H1 (cell line): ENCODE data around the gene SECISBP2. TPM values are rescaled to one million over a fixed set of nuclear protein-coding genes. Genes with fewer than 3 reads are reported as not detected.

Source experiments
- CTCF ChIA-PET: fragments of 300-600 bp; sonication (Branson Sonifier 250); formaldehyde crosslinking; loops from one replicate; lab custom pipeline; 2021; ENCODE audit not compliant: partially characterized antibody; lab: Charles Lee
- POLR2A ChIA-PET: fragments of 300-600 bp; sonication (Branson Sonifier 250); formaldehyde crosslinking; loops from one replicate; lab custom pipeline; 2021; ENCODE audit warnings: inconsistent platforms; ENCODE audit not compliant: partially characterized antibody; lab: Charles Lee
- DNase-seq, 2 experiments: peaks; one replicate each; pipeline versions ENCODE4 v3.0.0 to v3.0.0-alpha.2; 2010 to 2022; ENCODE audit warnings: low spot score in 2 of 2, low read depth in 1 of 2, mixed read lengths in 1 of 2
- FAIRE-seq: peaks from 2 replicates; lab custom pipeline; 2011; peaks lifted over from hg19 to GRCh38; lab: Jason Lieb, UNC
- H2AFZ ChIP-seq: 2 replicates; pipeline ENCODE4 v1.8.1; 2012; ENCODE audit warnings: low read length, inconsistent platforms
- H2AK5ac ChIP-seq: 2 replicates; pipeline ENCODE4 v1.6.1; 2013; ENCODE audit warnings: low read depth, low read length
- H2BK120ac ChIP-seq: replicated peaks from 2 replicates; pipeline ENCODE3; 2013; ENCODE audit warnings: low read depth, low read length, inconsistent platforms
- H2BK12ac ChIP-seq: 2 replicates; pipeline ENCODE4 v1.6.1; 2013; ENCODE audit warnings: low read depth, low read length
- H2BK15ac ChIP-seq: 2 replicates; pipeline ENCODE4 v1.6.1; 2013; ENCODE audit warnings: low read length
- H2BK20ac ChIP-seq: 2 replicates; pipeline ENCODE4 v1.6.1; 2013; ENCODE audit warnings: low read length
- H2BK5ac ChIP-seq: 2 replicates; pipeline ENCODE4 v1.6.1; 2013; ENCODE audit warnings: low read depth, low read length
- H3K14ac ChIP-seq: 2 replicates; pipeline ENCODE4 v1.6.1; 2013; ENCODE audit warnings: inconsistent platforms; ENCODE audit not compliant: insufficient read length
- H3K18ac ChIP-seq: 2 replicates; pipeline ENCODE4 v1.6.1; 2013; ENCODE audit warnings: low read length; ENCODE audit errors: extremely low read depth
- H3K23ac ChIP-seq: 2 replicates; pipeline ENCODE4 v1.6.1; 2013; ENCODE audit warnings: inconsistent platforms; ENCODE audit not compliant: insufficient read length
- H3K23me2 ChIP-seq: 2 replicates; pipeline ENCODE4 v1.6.1; 2013; ENCODE audit warnings: low read depth, low read length
- H3K27ac ChIP-seq: 2 replicates; pipeline ENCODE4 v1.6.1; 2011; ENCODE audit warnings: low read depth, low read length, inconsistent platforms
- H3K27me3 ChIP-seq, 4 experiments: replicated peaks in 1 of 4; 1 replicate in 1 of 4; 2 replicates in 3 of 4; pipeline versions ENCODE4 v1.6.1 to v1.8.1; 2011 to 2013; ENCODE audit warnings: low read length in 3 of 4, mild to moderate bottlenecking in 3 of 4, inconsistent platforms in 2 of 4, mixed read lengths in 2 of 4, moderate library complexity in 1 of 4; ENCODE audit not compliant: control insufficient read depth in 3 of 4, insufficient read depth in 3 of 4; ENCODE audit errors: extremely low read depth in 1 of 4
- H3K36me3 ChIP-seq, 4 experiments: 2 replicates each; pipeline versions ENCODE4 v1.6.1 to v1.8.1; 2011 to 2013; ENCODE audit warnings: mild to moderate bottlenecking in 4 of 4, low read length in 3 of 4, moderate library complexity in 2 of 4, control low read depth in 1 of 4, inconsistent platforms in 1 of 4; ENCODE audit not compliant: insufficient read depth in 4 of 4, control insufficient read depth in 2 of 4
- H3K4ac ChIP-seq: replicated peaks from 2 replicates; pipeline ENCODE3; 2013; ENCODE audit warnings: low read length, low read depth, mixed read lengths, inconsistent platforms; ENCODE audit not compliant: insufficient read length
- H3K4me1 ChIP-seq, 4 experiments: replicated peaks in 1 of 4; 1 replicate in 1 of 4; 2 replicates in 3 of 4; pipeline versions ENCODE4 v1.6.1 to v1.8.1; 2011 to 2013; ENCODE audit warnings: low read length in 3 of 4, inconsistent platforms in 2 of 4, mixed read lengths in 1 of 4; ENCODE audit not compliant: insufficient read depth in 4 of 4, control insufficient read depth in 3 of 4
- H3K4me2 ChIP-seq, 2 experiments: 2 replicates each; pipeline versions ENCODE4 v1.6.1 to v1.8.1; 2011 to 2013; ENCODE audit warnings: low read depth in 2 of 2, low read length in 2 of 2, control low read depth in 1 of 2, inconsistent platforms in 1 of 2, mild to moderate bottlenecking in 1 of 2; ENCODE audit not compliant: insufficient read depth in 1 of 2
- H3K4me3 ChIP-seq, 4 experiments: fragments of 200-600, 300-600 bp in 1 of 4; sonication (generic), shearing (Covaris generic), sonication (Bioruptor Twin) in 1 of 4; 2 replicates each; pipeline versions ENCODE4 v1.5.1 to v1.8.1; 2011 to 2016; ENCODE audit warnings: low read length in 4 of 4, low read depth in 3 of 4, control low read depth in 2 of 4, inconsistent platforms in 2 of 4, mild to moderate bottlenecking in 2 of 4, mixed read lengths in 1 of 4, moderate library complexity in 1 of 4; ENCODE audit not compliant: insufficient read depth in 2 of 4; ENCODE audit errors: extremely low read depth in 1 of 4
- H3K56ac ChIP-seq: replicated peaks from 2 replicates; pipeline ENCODE3; 2013; ENCODE audit warnings: low read depth, mild to moderate bottlenecking, mixed read lengths, low read length, inconsistent platforms; ENCODE audit not compliant: insufficient read length
- H3K79me1 ChIP-seq: 2 replicates; pipeline ENCODE4 v1.6.1; 2013; ENCODE audit warnings: low read depth, low read length, control low read depth
- H3K79me2 ChIP-seq, 2 experiments: 2 replicates each; pipeline versions ENCODE4 v1.6.1 to v1.8.1; 2012 to 2013; ENCODE audit warnings: low read length in 2 of 2, mild to moderate bottlenecking in 2 of 2, inconsistent platforms in 1 of 2; ENCODE audit not compliant: insufficient read depth in 2 of 2, control insufficient read depth in 1 of 2
- H3K9ac ChIP-seq, 4 experiments: replicated peaks in 1 of 4; 1 replicate in 1 of 4; 2 replicates in 3 of 4; pipeline versions ENCODE4 v1.6.1 to v1.8.1; 2011 to 2013; ENCODE audit warnings: low read depth in 3 of 4, low read length in 3 of 4, control low read depth in 2 of 4, mild to moderate bottlenecking in 2 of 4, moderate library complexity in 2 of 4, inconsistent platforms in 1 of 4; ENCODE audit errors: extremely low read depth in 1 of 4
- H3K9me3 ChIP-seq, 2 experiments: 2 replicates each; pipeline versions ENCODE4 v1.6.1 to v1.8.1; 2012 to 2013; ENCODE audit warnings: mild to moderate bottlenecking in 2 of 2, moderate library complexity in 2 of 2, control low read depth in 1 of 2, inconsistent platforms in 1 of 2, low read depth in 1 of 2, low read length in 1 of 2, mixed read lengths in 1 of 2; ENCODE audit not compliant: insufficient read depth in 2 of 2
- H4K20me1 ChIP-seq, 2 experiments: replicated peaks in 1 of 2; 2 replicates each; pipeline versions ENCODE3 to v1.8.1; 2011 to 2013; ENCODE audit warnings: inconsistent platforms in 2 of 2, low read length in 2 of 2, mild to moderate bottlenecking in 1 of 2; ENCODE audit not compliant: insufficient read depth in 2 of 2, control insufficient read depth in 1 of 2
- H4K5ac ChIP-seq: 2 replicates; pipeline ENCODE4 v1.6.1; 2013; ENCODE audit warnings: low read length, low read depth, mixed read lengths, inconsistent platforms; ENCODE audit not compliant: insufficient read length
- H4K8ac ChIP-seq: 2 replicates; pipeline ENCODE4 v1.8.0; 2013; ENCODE audit warnings: mild to moderate bottlenecking, moderate library complexity, low read length, inconsistent platforms; ENCODE audit not compliant: insufficient read depth; ENCODE audit errors: extremely low read depth
- H4K91ac ChIP-seq: replicated peaks from 2 replicates; pipeline ENCODE3; 2013; ENCODE audit warnings: low read length, mixed read lengths, inconsistent platforms; ENCODE audit not compliant: insufficient read length
- CBX8 ChIP-seq: fragments of 300-800, 300-1000 bp; sonication (generic); IDR thresholded peaks from 2 replicates; pipeline ENCODE4 v1.7.1; 2016; ENCODE audit warnings: low read depth, low read length, borderline replicate concordance
- CEBPB ChIP-seq: IDR thresholded peaks from 2 replicates; pipeline ENCODE4 v1.6.1; 2012; ENCODE audit warnings: low read depth, low read length
- TEAD4 ChIP-seq: IDR thresholded peaks from 2 replicates; pipeline ENCODE4 v1.6.1; 2012; ENCODE audit warnings: low read depth, low read length, inconsistent platforms, mixed read lengths
- WGBS, 2 experiments: shearing (Covaris generic) in 1 of 2; methylation state at CpG; one replicate each; pipeline versions ENCODE4 v1.1.6 to v1.1.7; 2013 to 2015; ENCODE audit warnings: low lambda C conversion rate in 2 of 2, mixed read lengths in 2 of 2, inconsistent platforms in 1 of 2, low coverage in 1 of 2, missing lambda C conversion rate in 1 of 2; ENCODE audit not compliant: insufficient replicate concordance in 2 of 2, insufficient coverage in 1 of 2, insufficient read length in 1 of 2; ENCODE audit errors: extremely low coverage in 1 of 2, missing lambda C conversion rate in 1 of 2; 5-methylcytosine and 5-hydroxymethylcytosine counted together
- polyA plus RNA-seq, 7 experiments: library from polyadenylated mRNA; depleted of rRNA in 3 of 7; stranded (reverse) in 5 of 7; unstranded in 2 of 7; fragments of >200 nt in 5 of 7; fragments of 200-250 nt in 2 of 7; gene quantifications; 1 replicate in 5 of 7; 2 replicates in 1 of 7; 4 replicates in 1 of 7; pipeline versions ENCODE4 v1.2.1 to v1.2.3, GENCODE V29; 2011 to 2013; ENCODE audit warnings: missing spikeins in 2 of 7, mixed read lengths in 2 of 7
- total RNA-seq: library from RNA; stranded (reverse); fragmentation: NEBNext Ultra II Directional; extraction: Animal tissue kit (Norgen Biotek cat#: 25700); gene quantifications from 2 replicates; pipeline ENCODE4 v1.2.1, GENCODE V29; 2021

The SECISBP2 gene
- total and polyA plus RNA-seq, 2 of the 8 experiments (the other 6 are each of a cell fraction or from before 2014, with no cell fraction given): 39.0 to 61.7 TPM

DNA sequence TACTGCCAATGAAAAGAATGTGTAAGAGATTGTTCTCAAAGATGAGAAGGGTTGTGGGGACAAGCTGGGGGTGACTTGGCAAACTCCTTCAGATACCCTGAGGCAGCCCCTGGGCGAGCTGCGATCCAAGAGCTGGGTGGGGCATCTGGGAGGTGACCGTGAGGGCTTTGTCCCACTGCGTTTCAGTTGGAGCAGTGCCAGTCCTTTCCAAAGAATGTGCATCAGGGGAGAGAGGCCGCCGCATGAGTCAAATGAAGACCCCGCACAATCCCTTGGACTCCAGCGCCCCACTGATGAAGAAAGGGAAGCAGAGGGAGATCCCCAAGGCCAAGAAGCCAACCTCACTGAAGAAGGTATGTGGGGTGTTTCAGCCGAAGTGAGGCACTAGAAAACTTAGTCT, 28.4 kb downstream of the SECISBP2 start:
- no peak overlapping the region for H2AFZ ChIP-seq
- H2BK120ac ChIP-seq: no peak overlapping the region
- no peak for TF ChIP-seq CBX8
- TF ChIP-seq TEAD4: no peak
- no peak for TF ChIP-seq CEBPB
- H3K4ac ChIP-seq: no peak overlapping the region
- no peak overlapping the region for H2BK15ac ChIP-seq
- no peak overlapping the region for H3K4me2 ChIP-seq
- H4K91ac ChIP-seq: no peak overlapping the region
- no peaks in the 10 kb centered on the region for H3K79me2 ChIP-seq
- no peaks in the 10 kb centered on the region for H3K27me3 ChIP-seq
- no peak overlapping the region for H2BK5ac ChIP-seq
- DNase-seq: no peak
- peaks cover 3 to 14% of the 10 kb centered on the region in 2 experiments for H4K20me1 ChIP-seq
- no peak overlapping the region for H4K8ac ChIP-seq
- H3K18ac ChIP-seq: no peak overlapping the region
- H3K4me3 ChIP-seq: no peak overlapping the region
- peaks cover 33 to 84% (median 65%) of the 10 kb centered on the region in 4 experiments for H3K36me3 ChIP-seq
- no peak overlapping the region for H2BK20ac ChIP-seq
- ChIA-PET POLR2A (interaction anchor here (1.0 to 1.3 kb wide), 2 partner anchors 11 to 16 kb away, joined by 3 read pairs; no protein-coding TSS in a partner anchor), CTCF (interaction anchor here (1.6 kb wide), 1 partner anchor 11 kb away, joined by 6 read pairs; no protein-coding TSS in a partner anchor)
- no peak overlapping the region for H3K56ac ChIP-seq
- H3K14ac ChIP-seq: no peak overlapping the region
- 83% methylated on average over 9 of the region's 9 CpGs; no CpG with 5 or more reads in 1 of the 2 experiments for WGBS, 2 experiments
- no peak overlapping the region for H3K23ac ChIP-seq
- no peaks in the 10 kb centered on the region for H3K23me2 ChIP-seq
- H3K9ac ChIP-seq: no peak overlapping the region
- FAIRE-seq: no peak
- no peak overlapping the region for H3K27ac ChIP-seq
- peaks cover 4% of the 10 kb centered on the region; the same call in 1 of the 2 replicates for H3K79me1 ChIP-seq
- no peak overlapping the region for H2AK5ac ChIP-seq
- H3K9me3 ChIP-seq: no peaks in the 10 kb centered on the region
- no peak overlapping the region for H4K5ac ChIP-seq
- no peak overlapping the region for H2BK12ac ChIP-seq
- H3K4me1 ChIP-seq: no peaks in the 10 kb centered on the region
